ENCODE results near the gene COL26A1. TPM values are rescaled to one million over a fixed set of nuclear protein-coding genes. Genes with fewer than 3 reads are reported as not detected.
"Not testable (repeated sequence)": the region's sequence is repeated elsewhere in the genome, so short reads cannot be mapped to it uniquely, and the experiment has no call there.

Gene COL26A1
- total and polyA plus RNA-seq, 7 donors, result 0.13 TPM; not detected in 6

DNA sequence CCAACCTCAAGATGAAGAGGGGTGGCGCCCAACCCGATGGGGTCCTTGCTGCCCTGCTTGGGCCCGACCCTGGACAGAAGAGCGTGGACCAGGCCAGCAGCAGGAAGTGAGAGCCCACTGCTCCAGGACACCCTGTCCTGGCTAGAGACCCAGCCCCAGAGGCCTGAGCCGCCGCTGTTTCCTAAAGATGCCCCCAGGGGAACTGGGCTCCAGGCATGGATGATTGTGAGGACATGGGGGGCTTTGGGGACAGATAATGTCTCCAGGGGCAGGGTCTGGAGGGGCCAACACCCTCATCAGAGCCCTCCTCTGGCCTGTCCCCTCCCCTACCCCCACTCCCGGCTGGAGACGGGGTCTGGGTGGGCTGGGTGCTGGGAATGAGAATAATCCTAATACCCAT is 194.7 kb downstream of the COL26A1 start:
- no peaks in the 10 kb centered on the region for H3K36me3 ChIP-seq
- no peak for DNase-seq
- no peaks in the 10 kb centered on the region for H3K9me3 ChIP-seq
- no peak overlapping the region for H3K27ac ChIP-seq
- no peaks in the 10 kb centered on the region for H3K4me1 ChIP-seq
- H3K27me3 ChIP-seq, result peaks cover 0 to 11% (median 0%) of the 10 kb centered on the region in 3 donors
- intact Hi-C loops (cut with DNase I), result no loop called here
- no peak overlapping the region for H3K4me3 ChIP-seq
- TF ChIP-seq POLR2AphosphoS5 (IDR thresholded peaks at IDR 0.05) (no peak), EP300 (IDR thresholded peaks at IDR 0.05) (no peak), POLR2A (IDR thresholded peaks at IDR 0.05) (no peak), CTCF (IDR thresholded peaks at IDR 0.05) (no peak)
- 78 to 87% methylated on average over 8 of the region's 8 CpGs for WGBS, 2 donors

- Histone ChIP-seq H3K4me1 (no peaks in the 10 kb centered on the region), H3K36me3 (no peaks in the 10 kb centered on the region), H3K9me3 (no peaks in the 10 kb centered on the region), H3K27ac (no peak overlapping the region), H3K4me3 (no peak overlapping the region), H3K27me3 (peaks cover 0 to 16% (median under 1%) of the 10 kb centered on the region in 3 donors)
- 81 to 83% methylated on average over 9 of the region's 9 CpGs for WGBS, 2 donors
- intact Hi-C loops (cut with DNase I), result no loop called here
- DNase-seq, result no peak
- TF ChIP-seq CTCF (IDR thresholded peaks at IDR 0.05) (no peak), POLR2AphosphoS5 (IDR thresholded peaks at IDR 0.05) (no peak), POLR2A (IDR thresholded peaks at IDR 0.05) (no peak)
Measured at GRCh38 chr7:101557978-101558741, 195.5 kb downstream of the COL26A1 start.

GRCh38 chr7:101558742-101559325 is 196.2 kb downstream of the COL26A1 start:
- Histone ChIP-seq H3K27ac (no peak overlapping the region), H3K4me1 (no peaks in the 10 kb centered on the region), H3K9me3 (no peaks in the 10 kb centered on the region), H3K27me3 (peaks cover 0 to 20% (median 5%) of the 10 kb centered on the region in 3 donors), H3K4me3 (no peak overlapping the region), H3K36me3 (no peaks in the 10 kb centered on the region)
- WGBS, 2 donors, result 70 to 74% methylated on average over 9 of the region's 9 CpGs
- DNase-seq, result peak; percentile 5
- intact Hi-C loops (cut with DNase I), result no loop called here
- TF ChIP-seq CTCF (IDR thresholded peaks at IDR 0.05) (no peak), POLR2AphosphoS5 (IDR thresholded peaks at IDR 0.05) (no peak), POLR2A (IDR thresholded peaks at IDR 0.05) (no peak), EP300 (IDR thresholded peaks at IDR 0.05) (no peak)

DNA sequence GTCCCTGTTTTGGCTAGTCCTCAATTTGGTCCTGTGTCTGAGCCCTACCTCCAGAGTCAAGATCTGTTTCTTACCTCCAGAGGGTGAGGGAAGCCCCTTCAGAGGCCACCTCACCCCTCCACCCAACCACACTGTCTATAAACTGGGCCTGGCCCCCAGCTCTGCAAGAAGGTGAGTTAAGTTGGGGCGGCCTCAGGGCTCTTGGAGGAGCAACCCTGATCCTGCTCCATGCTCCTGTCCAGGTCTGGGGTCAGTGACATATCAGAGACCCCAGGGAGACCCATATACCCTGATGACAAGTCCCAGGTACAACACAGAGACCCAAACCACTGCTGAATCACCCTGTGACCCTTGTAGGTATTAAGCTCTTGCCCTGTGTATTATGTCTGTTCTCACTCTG is 196.9 kb downstream of the COL26A1 start:
- H3K27me3 ChIP-seq, result peaks cover 0 to 26% (median 9%) of the 10 kb centered on the region in 3 donors
- no peak overlapping the region for H3K4me3 ChIP-seq
- intact Hi-C loops (cut with DNase I), result no loop called here
- 98% methylated on average over 1 of the region's 1 CpG for WGBS, 2 donors
- TF ChIP-seq POLR2A (IDR thresholded peaks at IDR 0.05) (no peak), POLR2AphosphoS5 (IDR thresholded peaks at IDR 0.05) (no peak), CTCF (IDR thresholded peaks at IDR 0.05) (no peak), EP300 (IDR thresholded peaks at IDR 0.05) (no peak)
- H3K27ac ChIP-seq, result no peak overlapping the region
- DNase-seq, result peak; percentile 30
- H3K36me3 ChIP-seq, result no peaks in the 10 kb centered on the region
- H3K4me1 ChIP-seq, result no peaks in the 10 kb centered on the region
- H3K9me3 ChIP-seq, result no peaks in the 10 kb centered on the region

GRCh38 chr7:101560021-101560420 is 197.3 kb downstream of the COL26A1 start:
- 75 to 87% methylated on average over 3 of the region's 3 CpGs for WGBS, 2 donors
- H3K4me3 ChIP-seq; H3K27ac ChIP-seq; intact Hi-C loops (cut with DNase I); H3K9me3 ChIP-seq; H3K4me1 ChIP-seq; H3K36me3 ChIP-seq; DNase-seq: not testable (repeated sequence)
- peaks cover 0 to 27% (median 14%) of the 10 kb centered on the region in 3 donors for H3K27me3 ChIP-seq
